ENCODE data around the gene FAM187B. TPM values are rescaled to one million over a fixed set of nuclear protein-coding genes. Genes with fewer than 3 reads are reported as not detected.

Gene FAM187B
- total RNA-seq, 3 donors from 2014 or later = not detected

GRCh38 chr19:35267818-35268535, 39.4 kb upstream of the FAM187B start:
- Histone ChIP-seq H3K4me3 (peak overlapping the region; percentile 42), H3K4me1 (ENCODE audit: low read depth) (peaks cover 20% of the 10 kb centered on the region), H3K36me3 (ENCODE audit: low read depth) (peaks cover 5% of the 10 kb centered on the region), H3K9me3 (no peaks in the 10 kb centered on the region)
- TF ChIP-seq, protein P1, sequence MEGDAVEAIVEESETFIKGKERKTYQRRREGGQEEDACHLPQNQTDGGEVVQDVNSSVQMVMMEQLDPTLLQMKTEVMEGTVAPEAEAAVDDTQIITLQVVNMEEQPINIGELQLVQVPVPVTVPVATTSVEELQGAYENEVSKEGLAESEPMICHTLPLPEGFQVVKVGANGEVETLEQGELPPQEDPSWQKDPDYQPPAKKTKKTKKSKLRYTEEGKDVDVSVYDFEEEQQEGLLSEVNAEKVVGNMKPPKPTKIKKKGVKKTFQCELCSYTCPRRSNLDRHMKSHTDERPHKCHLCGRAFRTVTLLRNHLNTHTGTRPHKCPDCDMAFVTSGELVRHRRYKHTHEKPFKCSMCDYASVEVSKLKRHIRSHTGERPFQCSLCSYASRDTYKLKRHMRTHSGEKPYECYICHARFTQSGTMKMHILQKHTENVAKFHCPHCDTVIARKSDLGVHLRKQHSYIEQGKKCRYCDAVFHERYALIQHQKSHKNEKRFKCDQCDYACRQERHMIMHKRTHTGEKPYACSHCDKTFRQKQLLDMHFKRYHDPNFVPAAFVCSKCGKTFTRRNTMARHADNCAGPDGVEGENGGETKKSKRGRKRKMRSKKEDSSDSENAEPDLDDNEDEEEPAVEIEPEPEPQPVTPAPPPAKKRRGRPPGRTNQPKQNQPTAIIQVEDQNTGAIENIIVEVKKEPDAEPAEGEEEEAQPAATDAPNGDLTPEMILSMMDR (IDR thresholded peaks at IDR 0.05) = no peak
- ATAC-seq (peak; percentile 81), DNase-seq (peak; percentile 78 to 88 (median 85))
- intact Hi-C loops (cut with DNase I, micrococcal nuclease) = no loop called here

DNA sequence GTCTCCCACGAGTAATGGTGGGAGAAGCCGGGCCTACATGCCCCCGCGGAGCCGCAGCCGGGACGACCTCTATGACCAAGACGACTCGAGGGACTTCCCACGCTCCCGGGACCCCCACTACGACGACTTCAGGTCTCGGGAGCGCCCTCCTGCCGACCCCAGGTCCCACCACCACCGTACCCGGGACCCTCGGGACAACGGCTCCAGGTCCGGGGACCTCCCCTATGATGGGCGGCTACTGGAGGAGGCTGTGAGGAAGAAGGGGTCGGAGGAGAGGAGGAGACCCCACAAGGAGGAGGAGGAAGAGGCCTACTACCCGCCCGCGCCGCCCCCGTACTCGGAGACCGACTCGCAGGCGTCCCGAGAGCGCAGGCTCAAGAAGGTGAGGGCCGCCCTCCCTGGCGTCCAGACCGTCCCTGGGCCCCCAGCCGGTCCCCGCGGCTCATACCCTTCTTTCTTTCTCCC, 38.8 kb upstream of the FAM187B start:
- ATAC-seq (peak; percentile 34), DNase-seq (peak; percentile 59 to 81 (median 72))
- H3K4me3 ChIP-seq = peak overlapping the region; percentile 42
- TF ChIP-seq, protein P1 (IDR thresholded peaks at IDR 0.05) = no peak
- H3K36me3 ChIP-seq (ENCODE audit: low read depth) = peaks cover 5% of the 10 kb centered on the region
- intact Hi-C loops (cut with DNase I, micrococcal nuclease) = no loop called here
- peaks cover 20% of the 10 kb centered on the region for H3K4me1 ChIP-seq (ENCODE audit: low read depth)
- no peaks in the 10 kb centered on the region for H3K9me3 ChIP-seq

GRCh38 chr19:35266520-35267352, 38.2 kb upstream of the FAM187B start:
- Histone ChIP-seq H3K4me1 (ENCODE audit: low read depth) (peaks cover 20% of the 10 kb centered on the region), H3K9me3 (no peaks in the 10 kb centered on the region), H3K36me3 (ENCODE audit: low read depth) (peaks cover 5% of the 10 kb centered on the region), H3K4me3 (no peak overlapping the region)
- intact Hi-C loops (cut with DNase I, micrococcal nuclease) = no loop called here
- TF ChIP-seq, protein P1 (IDR thresholded peaks at IDR 0.05) = no peak
- ATAC-seq = peak; percentile 3
- DNase-seq = peak in 2 of 3 donors; percentile 55 to 73

- peaks cover 5% of the 10 kb centered on the region for H3K36me3 ChIP-seq (ENCODE audit: low read depth)
- H3K9me3 ChIP-seq = no peaks in the 10 kb centered on the region
- TF ChIP-seq, protein P1 (IDR thresholded peaks at IDR 0.05) = no peak
- H3K4me3 ChIP-seq = no peak overlapping the region
- peaks cover 20% of the 10 kb centered on the region for H3K4me1 ChIP-seq (ENCODE audit: low read depth)
- peak in 2 of 3 donors; percentile 31 to 53 for DNase-seq
- no peak for ATAC-seq
- intact Hi-C loops (cut with DNase I, micrococcal nuclease) = no loop called here
Observed at GRCh38 chr19:35265900-35266519, 37.5 kb upstream of the FAM187B start.

- ATAC-seq (no peak), DNase-seq (peak in 1 of 3 donors; percentile 21)
- Histone ChIP-seq H3K9me3 (no peaks in the 10 kb centered on the region), H3K4me3 (no peak overlapping the region), H3K36me3 (ENCODE audit: low read depth) (no peaks in the 10 kb centered on the region), H3K4me1 (ENCODE audit: low read depth) (peaks cover 18% of the 10 kb centered on the region)
- intact Hi-C loops (cut with DNase I, micrococcal nuclease) = no loop called here
- TF ChIP-seq, protein P1 (IDR thresholded peaks at IDR 0.05) = no peak
Observed at GRCh38 chr19:35265126-35265899, 36.8 kb upstream of the FAM187B start.
